Esophagus squamous epithelium (tissue), 5 donors: ENCODE measurements around the gene ZNF407. TPM values are rescaled to one million over a fixed set of nuclear protein-coding genes. Genes with fewer than 3 reads are reported as not detected.

ENCODE experiments used
- DNase-seq: peaks from one replicate; lab custom pipeline; 2025; lab: John Stamatoyannopoulos, UW
- H3K27ac ChIP-seq, 4 donors: fragments of 200-600 bp; sonication (generic); one replicate each; pipeline ENCODE4 v1.5.1; 2016 to 2019; ENCODE audit warnings: mild to moderate bottlenecking in 1 of 4
- H3K27me3 ChIP-seq, 4 donors: fragments of 200-600 bp; sonication (generic); 1 replicate in 3 of 4; 2 replicates in 1 of 4; pipeline versions ENCODE4 v1.5.1 to v1.6.0; 2017 to 2021; ENCODE audit warnings: antibody characterized with exemption in 1 of 4
- H3K36me3 ChIP-seq, 3 donors: fragments of 200-600 bp; sonication (generic); one replicate each; pipeline ENCODE4 v1.5.1; 2016 to 2019
- H3K4me1 ChIP-seq, 3 donors: fragments of 200-600 bp; sonication (generic); one replicate each; pipeline ENCODE4 v1.5.1; 2017 to 2019
- H3K4me3 ChIP-seq, 4 donors: fragments of 200-600 bp; sonication (generic); 1 replicate in 3 of 4; 2 replicates in 1 of 4; pipeline ENCODE4 v1.5.1; 2016 to 2019; ENCODE audit warnings: mild to moderate bottlenecking in 2 of 4, moderate library complexity in 1 of 4
- H3K9me3 ChIP-seq, 3 donors: fragments of 200-600 bp; sonication (generic); one replicate each; pipeline ENCODE4 v1.5.1; 2016 to 2019
- CTCF ChIP-seq, 6 experiments: fragments of 450-650 bp in 4 of 6; fragments of 200-600 bp in 2 of 6; sonication (generic) in 2 of 6; IDR thresholded peaks; one replicate each; pipeline ENCODE4 v1.5.1; 2016 to 2019; ENCODE audit warnings: antibody characterized with exemption in 6 of 6, mild to moderate bottlenecking in 4 of 6, moderate library complexity in 4 of 6
- POLR2A ChIP-seq, 4 donors: fragments of 450-650 bp; IDR thresholded peaks; one replicate each; pipeline ENCODE4 v1.6.1; 2017; ENCODE audit warnings: antibody characterized with exemption in 4 of 4, mild to moderate bottlenecking in 4 of 4, moderate library complexity in 3 of 4
- WGBS, 2 donors: methylation state at CpG; one replicate each; pipeline ENCODE4 v1.1.5; 2018; 5-methylcytosine and 5-hydroxymethylcytosine counted together
- intact Hi-C: fragments of 100-400 bp; cut with DNase I; formaldehyde crosslinking; loops from one replicate; pipeline ENCODE4 v1.15.0; 2022
- total RNA-seq, 4 donors: library from RNA; depleted of rRNA; stranded (reverse); fragments of >200 nt; gene quantifications; one replicate each; pipeline ENCODE4 v1.1.0, GENCODE V29; 2016
- donor health status: DM: yes; HTN: yes; CAD: no.

The ZNF407 gene
- total RNA-seq, 4 donors from 2014 or later: 6.4 to 21.2 (median 13.1) TPM

- no peak overlapping the region for H3K27ac ChIP-seq
- H3K27me3 ChIP-seq: no peaks in the 10 kb centered on the region
- 78 to 86% methylated on average over 11 of the region's 11 CpGs for WGBS, 2 donors
- no peak overlapping the region for H3K4me3 ChIP-seq
- TF ChIP-seq POLR2A (IDR thresholded peaks at IDR 0.05): no peak
- TF ChIP-seq CTCF (IDR thresholded peaks at IDR 0.05): no peak
- no peaks in the 10 kb centered on the region for H3K4me1 ChIP-seq
- intact Hi-C loops: no loop called here
- H3K9me3 ChIP-seq: no peaks in the 10 kb centered on the region
- no peaks in the 10 kb centered on the region for H3K36me3 ChIP-seq
- DNase-seq: no peak
Observed at GRCh38 chr18:74734013-74734444, 136.4 kb downstream of the ZNF407 start.

GRCh38 chr18:74739926-74740325, 142.3 kb downstream of the ZNF407 start:
- intact Hi-C loops: no loop called here
- WGBS, 2 donors: 80 to 87% methylated on average over 5 of the region's 5 CpGs
- Histone ChIP-seq H3K4me3 (no peak overlapping the region), H3K27me3 (no peaks in the 10 kb centered on the region), H3K36me3 (no peaks in the 10 kb centered on the region), H3K4me1 (no peaks in the 10 kb centered on the region), H3K9me3 (no peaks in the 10 kb centered on the region), H3K27ac (no peak overlapping the region)
- DNase-seq: no peak
- TF ChIP-seq CTCF (IDR thresholded peaks at IDR 0.05): no peak
- TF ChIP-seq POLR2A (IDR thresholded peaks at IDR 0.05): no peak

GRCh38 chr18:74742573-74743243, 145.0 kb downstream of the ZNF407 start:
- Histone ChIP-seq H3K27me3 (no peaks in the 10 kb centered on the region), H3K4me3 (no peak overlapping the region), H3K36me3 (no peaks in the 10 kb centered on the region), H3K4me1 (peaks cover 0 to 10% (median 0%) of the 10 kb centered on the region in 3 donors), H3K9me3 (no peaks in the 10 kb centered on the region), H3K27ac (no peak overlapping the region)
- no peak for DNase-seq
- 88 to 97% methylated on average over 5 of the region's 5 CpGs for WGBS, 2 donors
- no peak for TF ChIP-seq CTCF (IDR thresholded peaks at IDR 0.05)
- no peak for TF ChIP-seq POLR2A (IDR thresholded peaks at IDR 0.05)
- intact Hi-C loops: no loop called here

- Histone ChIP-seq H3K27ac (no peak overlapping the region), H3K4me3 (no peak overlapping the region), H3K36me3 (no peaks in the 10 kb centered on the region), H3K27me3 (no peaks in the 10 kb centered on the region), H3K4me1 (peaks cover 0 to 10% (median 0%) of the 10 kb centered on the region in 3 donors), H3K9me3 (no peaks in the 10 kb centered on the region)
- TF ChIP-seq CTCF (IDR thresholded peaks at IDR 0.05): no peak
- no peak for TF ChIP-seq POLR2A (IDR thresholded peaks at IDR 0.05)
- 72 to 80% methylated on average over 10 of the region's 10 CpGs for WGBS, 2 donors
- intact Hi-C loops: no loop called here
- DNase-seq: no peak
Observed at GRCh38 chr18:74745633-74746403, 148.1 kb downstream of the ZNF407 start.

GRCh38 chr18:74748809-74749208, 151.1 kb downstream of the ZNF407 start:
- WGBS, 2 donors: 93 to 95% methylated on average over 4 of the region's 4 CpGs
- H3K9me3 ChIP-seq: no peaks in the 10 kb centered on the region
- DNase-seq: no peak
- H3K4me3 ChIP-seq: no peak overlapping the region
- H3K4me1 ChIP-seq: peaks cover 0 to 10% (median 0%) of the 10 kb centered on the region in 3 donors
- TF ChIP-seq CTCF (IDR thresholded peaks at IDR 0.05) (no peak), POLR2A (IDR thresholded peaks at IDR 0.05) (no peak)
- no peaks in the 10 kb centered on the region for H3K27me3 ChIP-seq
- H3K27ac ChIP-seq: no peak overlapping the region
- intact Hi-C loops: no loop called here
- H3K36me3 ChIP-seq: no peaks in the 10 kb centered on the region
